ENCODE measurements around the gene PTCSC3.

DNA sequence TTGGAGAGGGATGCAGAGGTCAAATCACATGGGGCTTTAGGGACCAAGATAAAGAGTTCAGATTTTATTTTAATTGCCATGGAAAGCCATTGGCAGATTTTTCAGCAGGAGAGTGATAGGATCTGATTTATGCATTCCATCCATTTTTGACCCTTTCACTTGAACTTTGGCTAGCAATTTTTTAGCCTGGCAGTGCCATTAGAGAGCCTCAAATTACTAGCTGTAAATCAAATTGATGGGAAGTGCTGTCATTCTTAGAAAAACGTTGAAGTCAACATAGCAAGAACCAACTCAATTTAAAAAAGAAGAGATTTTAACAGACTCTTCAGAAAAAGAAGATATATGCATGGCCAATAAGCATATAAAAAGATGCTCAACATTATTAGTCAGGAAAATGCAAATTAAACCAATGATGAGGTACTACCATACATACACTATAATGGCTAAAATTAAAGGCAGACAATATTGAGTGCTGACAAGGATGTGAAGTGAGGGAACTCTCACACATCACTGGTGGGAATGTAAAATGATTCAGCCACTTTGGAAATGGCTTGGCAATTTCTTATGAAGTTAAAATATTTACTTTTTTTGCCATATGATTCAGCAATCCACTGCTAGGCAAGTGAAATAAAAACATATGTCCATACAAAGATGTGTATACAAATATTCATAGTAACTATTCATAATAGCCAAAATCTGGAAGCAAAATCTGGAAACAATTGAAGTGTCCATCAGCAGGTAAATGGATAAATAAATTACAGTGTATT, 89.7 kb downstream of the PTCSC3 start:
- no peak for TF ChIP-seq CTCF (IDR thresholded peaks at IDR 0.05)
- TF ChIP-seq POLR2A (IDR thresholded peaks at IDR 0.05) = no peak

Measured in Peyer's patch (tissue), 4 donors.